ENCODE results near the gene DNAJB8.

Gene DNAJB8

GRCh38 chr3:128494367-128494650 is 27.6 kb upstream of the DNAJB8 start:
- ChIA-PET POLR2A (no interaction called here), CTCF (no interaction called here)
- DNase-seq (ENCODE audit: extremely low spot score): no peak
- TF ChIP-seq PKNOX1 (IDR thresholded peaks at IDR 0.05) (no peak), LEF1 (IDR thresholded peaks at IDR 0.05; ENCODE audit: borderline replicate concordance) (no peak), TARDBP (IDR thresholded peaks at IDR 0.05) (no peak), L3MBTL2 (conservative IDR thresholded peaks at IDR 0.05) (no peak), FOXA1 (IDR thresholded peaks at IDR 0.05) (no peak), ELF4 (IDR thresholded peaks at IDR 0.05) (no peak), FOXK2 (IDR thresholded peaks at IDR 0.05) (no peak), HDGF (IDR thresholded peaks at IDR 0.05; ENCODE audit: borderline replicate concordance) (no peak), ARNT (IDR thresholded peaks at IDR 0.05) (no peak), CTBP1 (IDR thresholded peaks at IDR 0.05; ENCODE audit: borderline replicate concordance) (no peak), BHLHE40 (IDR thresholded peaks at IDR 0.05; ENCODE audit: borderline replicate concordance) (no peak), NFRKB (IDR thresholded peaks at IDR 0.05) (no peak), SP1 (IDR thresholded peaks at IDR 0.05) (no peak), ZNF384 (IDR thresholded peaks at IDR 0.05) (no peak), FOXM1 (IDR thresholded peaks at IDR 0.05; ENCODE audit: borderline replicate concordance) (no peak), SUZ12 (IDR thresholded peaks at IDR 0.05) (no peak)

GRCh38 chr3:128493570-128494366 is 27.1 kb upstream of the DNAJB8 start:
- POLR2A ChIA-PET: no interaction called here
- DNase-seq (ENCODE audit: extremely low spot score): no peak
- no peak for TF ChIP-seq NFRKB (IDR thresholded peaks at IDR 0.05)
- TF ChIP-seq TARDBP (IDR thresholded peaks at IDR 0.05): no peak
- CTCF ChIA-PET: no interaction called here

- TF ChIP-seq L3MBTL2 (conservative IDR thresholded peaks at IDR 0.05): no peak
- no peak for TF ChIP-seq NFRKB (IDR thresholded peaks at IDR 0.05)
- TF ChIP-seq BHLHE40 (IDR thresholded peaks at IDR 0.05; ENCODE audit: borderline replicate concordance): no peak
- no peak for TF ChIP-seq SUZ12 (IDR thresholded peaks at IDR 0.05)
- no peak for TF ChIP-seq ARNT (IDR thresholded peaks at IDR 0.05)
- TF ChIP-seq FOXA1 (IDR thresholded peaks at IDR 0.05): no peak
- no peak for TF ChIP-seq HDGF (IDR thresholded peaks at IDR 0.05; ENCODE audit: borderline replicate concordance)
- no peak for TF ChIP-seq PKNOX1 (IDR thresholded peaks at IDR 0.05)
- TF ChIP-seq ELF4 (IDR thresholded peaks at IDR 0.05): no peak
- no peak for TF ChIP-seq FOXM1 (IDR thresholded peaks at IDR 0.05; ENCODE audit: borderline replicate concordance)
- TF ChIP-seq TARDBP (IDR thresholded peaks at IDR 0.05): no peak
- no peak for TF ChIP-seq CTBP1 (IDR thresholded peaks at IDR 0.05; ENCODE audit: borderline replicate concordance)
- TF ChIP-seq FOXK2 (IDR thresholded peaks at IDR 0.05): no peak
- no peak for TF ChIP-seq SP1 (IDR thresholded peaks at IDR 0.05)
- TF ChIP-seq LEF1 (IDR thresholded peaks at IDR 0.05; ENCODE audit: borderline replicate concordance): no peak
- TF ChIP-seq ZNF384 (IDR thresholded peaks at IDR 0.05): no peak
- POLR2A ChIA-PET: no interaction called here
- no peak for DNase-seq (ENCODE audit: extremely low spot score)
- CTCF ChIA-PET: no interaction called here
These were observed 26.2 kb upstream of the DNAJB8 start, which contains the start of gene GATA2 for GRCh38 chr3:128492671-128493569. GATA2 (minus strand) TSS chr3:128493201; CDS start chr3:128487031, 6,170 bp downstream.

- TF ChIP-seq ARNT (IDR thresholded peaks at IDR 0.05) (no peak), SP1 (IDR thresholded peaks at IDR 0.05) (no peak)
- CTCF ChIA-PET: no interaction called here
- POLR2A ChIA-PET: no interaction called here
- DNase-seq (ENCODE audit: extremely low spot score): no peak
These were observed 25.4 kb upstream of the DNAJB8 start for GRCh38 chr3:128491941-128492670.

- no peak for DNase-seq (ENCODE audit: extremely low spot score)
- no peak for TF ChIP-seq BHLHE40 (IDR thresholded peaks at IDR 0.05; ENCODE audit: borderline replicate concordance)
- no peak for TF ChIP-seq PKNOX1 (IDR thresholded peaks at IDR 0.05)
- TF ChIP-seq FOXA1 (IDR thresholded peaks at IDR 0.05): no peak
- TF ChIP-seq HDGF (IDR thresholded peaks at IDR 0.05; ENCODE audit: borderline replicate concordance): no peak
- TF ChIP-seq FOXK2 (IDR thresholded peaks at IDR 0.05): no peak
- TF ChIP-seq NFRKB (IDR thresholded peaks at IDR 0.05): no peak
- TF ChIP-seq ZNF384 (IDR thresholded peaks at IDR 0.05): no peak
- no peak for TF ChIP-seq ELF4 (IDR thresholded peaks at IDR 0.05)
- no peak for TF ChIP-seq FOXM1 (IDR thresholded peaks at IDR 0.05; ENCODE audit: borderline replicate concordance)
- no peak for TF ChIP-seq ARNT (IDR thresholded peaks at IDR 0.05)
- TF ChIP-seq LEF1 (IDR thresholded peaks at IDR 0.05; ENCODE audit: borderline replicate concordance): no peak
- no peak for TF ChIP-seq TARDBP (IDR thresholded peaks at IDR 0.05)
- no peak for TF ChIP-seq L3MBTL2 (conservative IDR thresholded peaks at IDR 0.05)
- TF ChIP-seq SUZ12 (IDR thresholded peaks at IDR 0.05): no peak
- no peak for TF ChIP-seq CTBP1 (IDR thresholded peaks at IDR 0.05; ENCODE audit: borderline replicate concordance)
- TF ChIP-seq SP1 (IDR thresholded peaks at IDR 0.05): no peak
- ChIA-PET CTCF (no interaction called here), POLR2A (no interaction called here)
These were observed 24.9 kb upstream of the DNAJB8 start for GRCh38 chr3:128491691-128491940.
